ENCODE data around the gene ZNF462. TPM values are rescaled to one million over a fixed set of nuclear protein-coding genes. Genes with fewer than 3 reads are reported as not detected.

Gene ZNF462
- total and polyA plus RNA-seq, 4 donors, result 0.35 to 2.1 (median 1.4) TPM

- no peaks in the 10 kb centered on the region for H3K9me3 ChIP-seq (ENCODE audit: control insufficient read depth in 4 of 4, low read length in 3 of 4)
- peaks cover 0 to 4% (median 0%) of the 10 kb centered on the region in 4 donors for H3K27me3 ChIP-seq (ENCODE audit: control insufficient read depth in 4 of 4, insufficient read depth in 4 of 4, low read length in 3 of 4)
- TF ChIP-seq RXRA (IDR thresholded peaks at IDR 0.05) (no peak), JUND (IDR thresholded peaks at IDR 0.05) (no peak), FOXA1 (IDR thresholded peaks at IDR 0.05) (no peak), EGR1 (IDR thresholded peaks at IDR 0.05; ENCODE audit: low read depth in 2 of 2) (no peak)
- no peak for DNase-seq (ENCODE audit: low spot score)
- no peaks in the 10 kb centered on the region for H3K4me1 ChIP-seq (ENCODE audit: control insufficient read depth in 4 of 4, insufficient read depth in 4 of 4, low read length in 3 of 4)
- H3K36me3 ChIP-seq (ENCODE audit: control insufficient read depth in 4 of 4, insufficient read depth in 3 of 4, low read depth in 1 of 4, low read length in 3 of 4), result peaks cover 0 to 2% (median 0%) of the 10 kb centered on the region in 4 donors
- H3K27ac ChIP-seq (ENCODE audit: low read depth in 1 of 2, low read length in 2 of 2), result no peak overlapping the region
- no peak overlapping the region for H3K4me3 ChIP-seq (ENCODE audit: low read depth in 1 of 3, low read length in 3 of 3)
- no peak overlapping the region for H3K9ac ChIP-seq (ENCODE audit: low read depth in 1 of 2, low read length in 2 of 2)
These were observed 106.7 kb downstream of the ZNF462 start for GRCh38 chr9:106969696-106970095.

GRCh38 chr9:106970219-106970975, 107.4 kb downstream of the ZNF462 start:
- Histone ChIP-seq H3K4me1 (ENCODE audit: control insufficient read depth in 4 of 4, insufficient read depth in 4 of 4, low read length in 3 of 4) (no peaks in the 10 kb centered on the region), H3K27me3 (ENCODE audit: control insufficient read depth in 4 of 4, insufficient read depth in 4 of 4, low read length in 3 of 4) (peaks cover 0 to 4% (median 0%) of the 10 kb centered on the region in 4 donors), H3K36me3 (ENCODE audit: control insufficient read depth in 4 of 4, insufficient read depth in 3 of 4, low read depth in 1 of 4, low read length in 3 of 4) (peaks cover 0 to 2% (median 0%) of the 10 kb centered on the region in 4 donors), H3K9ac (ENCODE audit: low read depth in 1 of 2, low read length in 2 of 2) (no peak overlapping the region), H3K9me3 (ENCODE audit: control insufficient read depth in 4 of 4, low read length in 3 of 4) (no peaks in the 10 kb centered on the region), H3K27ac (ENCODE audit: low read depth in 1 of 2, low read length in 2 of 2) (no peak overlapping the region), H3K4me3 (ENCODE audit: low read depth in 1 of 3, low read length in 3 of 3) (no peak overlapping the region)
- no peak for TF ChIP-seq REST (IDR thresholded peaks at IDR 0.05)
- TF ChIP-seq SP1 (IDR thresholded peaks at IDR 0.05), result no peak
- no peak for TF ChIP-seq JUND (IDR thresholded peaks at IDR 0.05)
- TF ChIP-seq GABPA (IDR thresholded peaks at IDR 0.05 in 1 of 2, conservative IDR thresholded peaks at IDR 0.05 in 1 of 2), result no peak
- no peak for TF ChIP-seq YY1 (IDR thresholded peaks at IDR 0.05)
- no peak for TF ChIP-seq MAX (IDR thresholded peaks at IDR 0.05)
- no peak for TF ChIP-seq ATF3 (IDR thresholded peaks at IDR 0.05)
- TF ChIP-seq NR2F2 (IDR thresholded peaks at IDR 0.05), result no peak
- TF ChIP-seq FOXA2 (IDR thresholded peaks at IDR 0.05), result no peak
- WGBS, result 82% methylated on average over 9 of the region's 9 CpGs
- DNase-seq (ENCODE audit: low spot score), result no peak

- no peaks in the 10 kb centered on the region for H3K4me1 ChIP-seq (ENCODE audit: control insufficient read depth in 4 of 4, insufficient read depth in 4 of 4, low read length in 3 of 4)
- H3K9me3 ChIP-seq (ENCODE audit: control insufficient read depth in 4 of 4, low read length in 3 of 4), result no peaks in the 10 kb centered on the region
- peaks cover 0 to 4% (median 0%) of the 10 kb centered on the region in 4 donors for H3K27me3 ChIP-seq (ENCODE audit: control insufficient read depth in 4 of 4, insufficient read depth in 4 of 4, low read length in 3 of 4)
- no peak overlapping the region for H3K27ac ChIP-seq (ENCODE audit: low read depth in 1 of 2, low read length in 2 of 2)
- no peak overlapping the region for H3K4me3 ChIP-seq (ENCODE audit: low read depth in 1 of 3, low read length in 3 of 3)
- 71% methylated on average over 5 of the region's 5 CpGs for WGBS
- no peak for DNase-seq (ENCODE audit: low spot score)
- no peak overlapping the region for H3K9ac ChIP-seq (ENCODE audit: low read depth in 1 of 2, low read length in 2 of 2)
- H3K36me3 ChIP-seq (ENCODE audit: control insufficient read depth in 4 of 4, insufficient read depth in 3 of 4, low read depth in 1 of 4, low read length in 3 of 4), result peaks cover 0 to 2% (median 0%) of the 10 kb centered on the region in 4 donors
- TF ChIP-seq HNF4G (IDR thresholded peaks at IDR 0.05), result no peak
- TF ChIP-seq REST (IDR thresholded peaks at IDR 0.05), result no peak
- no peak for TF ChIP-seq ATF3 (IDR thresholded peaks at IDR 0.05)
- TF ChIP-seq EGR1 (IDR thresholded peaks at IDR 0.05; ENCODE audit: low read depth in 2 of 2), result no peak
- no peak for TF ChIP-seq RXRA (IDR thresholded peaks at IDR 0.05)
- no peak for TF ChIP-seq YY1 (IDR thresholded peaks at IDR 0.05)
These were observed 108.1 kb downstream of the ZNF462 start for GRCh38 chr9:106970976-106971457.

Measured in liver (tissue), 9 donors.